Endothelial cell (in vitro differentiated cells): Measurements from ENCODE around the gene NCKAP5L. TPM values are rescaled to one million over a fixed set of nuclear protein-coding genes. Genes with fewer than 3 reads are reported as not detected.
A peak's percentile ranks its signal among the peaks of the same experiment; 100 is the strongest.

Experiments
- DNase-seq: peaks from one replicate; pipeline ENCODE4 v3.0.0; 2021; ENCODE audit warnings: low spot score
- H3K27ac Mint-ChIP-seq: one replicate; pipeline ENCODE4 v1.8.0; 2021; ENCODE audit warnings: mixed read lengths, inconsistent platforms; ENCODE audit not compliant: unreplicated experiment
- H3K27me3 Mint-ChIP-seq: one replicate; pipeline ENCODE4 v1.8.0; 2021; ENCODE audit warnings: mild to moderate bottlenecking, moderate library complexity, mixed read lengths, inconsistent platforms; ENCODE audit not compliant: unreplicated experiment
- H3K36me3 Mint-ChIP-seq: one replicate; pipeline ENCODE4 v1.8.0; 2021; ENCODE audit warnings: mild to moderate bottlenecking, low read depth, mixed read lengths, inconsistent platforms; ENCODE audit not compliant: unreplicated experiment
- H3K4me1 Mint-ChIP-seq: one replicate; pipeline ENCODE4 v1.8.0; 2021; ENCODE audit warnings: mild to moderate bottlenecking, mixed read lengths, inconsistent platforms; ENCODE audit not compliant: unreplicated experiment
- H3K4me3 Mint-ChIP-seq: one replicate; pipeline ENCODE4 v1.8.0; 2021; ENCODE audit warnings: mild to moderate bottlenecking, mixed read lengths, inconsistent platforms; ENCODE audit not compliant: unreplicated experiment
- H3K9me3 Mint-ChIP-seq: one replicate; pipeline ENCODE4 v1.8.0; 2021; ENCODE audit warnings: mixed read lengths, inconsistent platforms; ENCODE audit not compliant: unreplicated experiment
- CTCF ChIP-seq: fragments of 200-600 bp; sonication (generic); IDR thresholded peaks from one replicate; pipeline ENCODE4 v1.5.0; 2021; ENCODE audit warnings: antibody characterized with exemption; ENCODE audit not compliant: unreplicated experiment
- total RNA-seq: library from RNA; stranded (reverse); fragmentation: NEBNext Ultra II Directional; extraction: Animal tissue kit (Norgen Biotek cat#: 25700); gene quantifications from one replicate; pipeline ENCODE4 v1.2.1, GENCODE V29; 2021; ENCODE audit not compliant: unreplicated experiment

The NCKAP5L gene
- total RNA-seq, 1 donor from 2014 or later: 70.9 TPM

GRCh38 chr12:49818241-49818895 is 9.8 kb downstream of the NCKAP5L start:
- H3K27me3 Mint-ChIP-seq: peaks cover 3% of the 10 kb centered on the region

GRCh38 chr12:49813131-49813530 is 15.1 kb downstream of the NCKAP5L start:
- Mint-ChIP-seq H3K27ac (no peak overlapping the region), H3K9me3 (no peaks in the 10 kb centered on the region), H3K4me1 (peaks cover 40% of the 10 kb centered on the region), H3K27me3 (peaks cover 3% of the 10 kb centered on the region), H3K4me3 (no peak overlapping the region), H3K36me3 (peaks cover 8% of the 10 kb centered on the region)
- DNase-seq: no peak
- TF ChIP-seq CTCF: no peak

More at GRCh38 chr12:49818241-49818895, 9.8 kb downstream of the NCKAP5L start:
- no peaks in the 10 kb centered on the region for H3K9me3 Mint-ChIP-seq
- peaks cover 33% of the 10 kb centered on the region for H3K4me1 Mint-ChIP-seq
- H3K4me3 Mint-ChIP-seq: no peak overlapping the region
- no peak for TF ChIP-seq CTCF
- no peak for DNase-seq
- no peak overlapping the region for H3K27ac Mint-ChIP-seq
- peaks cover 26% of the 10 kb centered on the region for H3K36me3 Mint-ChIP-seq

GRCh38 chr12:49811961-49812401 is 16.2 kb downstream of the NCKAP5L start:
- DNase-seq: no peak
- H3K4me3 Mint-ChIP-seq: no peak overlapping the region
- peaks cover 51% of the 10 kb centered on the region for H3K4me1 Mint-ChIP-seq
- H3K9me3 Mint-ChIP-seq: no peaks in the 10 kb centered on the region
- peak overlapping the region; percentile 55 for H3K27ac Mint-ChIP-seq
- peaks cover 5% of the 10 kb centered on the region for H3K27me3 Mint-ChIP-seq
- H3K36me3 Mint-ChIP-seq: peaks cover 6% of the 10 kb centered on the region
- no peak for TF ChIP-seq CTCF

- no peaks in the 10 kb centered on the region for H3K9me3 Mint-ChIP-seq
- H3K27ac Mint-ChIP-seq: peak overlapping the region; percentile 89
- H3K4me1 Mint-ChIP-seq: peaks cover 59% of the 10 kb centered on the region
- H3K4me3 Mint-ChIP-seq: peak overlapping the region; percentile 31
- peaks cover 8% of the 10 kb centered on the region for H3K36me3 Mint-ChIP-seq
- no peak for TF ChIP-seq CTCF
- H3K27me3 Mint-ChIP-seq: peaks cover 8% of the 10 kb centered on the region
- no peak for DNase-seq
These were observed 17.1 kb downstream of the NCKAP5L start for GRCh38 chr12:49811136-49811535.

- Mint-ChIP-seq H3K9me3 (no peaks in the 10 kb centered on the region), H3K36me3 (peaks cover 13% of the 10 kb centered on the region), H3K27me3 (peaks cover 8% of the 10 kb centered on the region), H3K4me3 (peak overlapping the region; percentile 69), H3K4me1 (peaks cover 59% of the 10 kb centered on the region), H3K27ac (peak overlapping the region; percentile 95)
- peak; percentile 27 for DNase-seq
- TF ChIP-seq CTCF: no peak
These were observed 18.3 kb downstream of the NCKAP5L start for GRCh38 chr12:49809906-49810389.
